ENCODE results near the gene CAMTA2.

DNA sequence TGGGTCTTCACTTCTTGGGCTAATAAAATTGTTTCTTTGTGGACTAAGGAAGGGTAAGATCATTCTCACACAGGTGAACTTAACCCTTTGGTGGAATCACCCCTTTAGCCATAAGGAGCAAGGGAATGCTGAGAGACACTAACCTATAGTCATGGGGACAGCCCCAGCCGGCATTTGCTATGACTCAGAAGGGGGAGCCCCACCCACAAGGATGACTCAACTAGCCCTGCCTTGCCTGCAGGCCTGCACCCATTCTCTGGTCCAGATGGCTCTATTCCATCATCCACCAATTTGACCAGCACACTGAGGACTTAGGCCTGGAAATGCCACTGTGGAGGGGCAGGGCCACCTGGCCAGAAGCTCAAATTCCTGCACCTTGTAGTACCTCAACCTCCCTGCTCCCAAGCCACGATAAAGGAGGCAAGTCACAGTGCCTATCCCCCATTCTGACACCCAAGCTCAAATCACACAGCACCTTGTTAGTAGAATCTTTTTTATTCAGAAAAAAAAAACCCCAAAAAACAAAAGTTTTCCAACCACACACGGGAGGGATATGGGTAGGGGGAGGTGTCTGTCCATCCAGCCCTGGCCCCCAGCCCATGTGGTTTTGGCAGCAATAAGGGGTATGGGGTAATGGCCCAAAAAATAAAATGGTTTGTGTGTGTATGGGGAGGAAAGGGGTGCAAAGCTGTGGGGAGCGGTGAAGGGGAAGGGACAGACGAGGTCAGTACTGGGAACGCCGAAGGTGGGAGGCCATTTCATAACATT, 42.1 kb downstream of the CAMTA2 start:
- TF ChIP-seq, protein P1, sequence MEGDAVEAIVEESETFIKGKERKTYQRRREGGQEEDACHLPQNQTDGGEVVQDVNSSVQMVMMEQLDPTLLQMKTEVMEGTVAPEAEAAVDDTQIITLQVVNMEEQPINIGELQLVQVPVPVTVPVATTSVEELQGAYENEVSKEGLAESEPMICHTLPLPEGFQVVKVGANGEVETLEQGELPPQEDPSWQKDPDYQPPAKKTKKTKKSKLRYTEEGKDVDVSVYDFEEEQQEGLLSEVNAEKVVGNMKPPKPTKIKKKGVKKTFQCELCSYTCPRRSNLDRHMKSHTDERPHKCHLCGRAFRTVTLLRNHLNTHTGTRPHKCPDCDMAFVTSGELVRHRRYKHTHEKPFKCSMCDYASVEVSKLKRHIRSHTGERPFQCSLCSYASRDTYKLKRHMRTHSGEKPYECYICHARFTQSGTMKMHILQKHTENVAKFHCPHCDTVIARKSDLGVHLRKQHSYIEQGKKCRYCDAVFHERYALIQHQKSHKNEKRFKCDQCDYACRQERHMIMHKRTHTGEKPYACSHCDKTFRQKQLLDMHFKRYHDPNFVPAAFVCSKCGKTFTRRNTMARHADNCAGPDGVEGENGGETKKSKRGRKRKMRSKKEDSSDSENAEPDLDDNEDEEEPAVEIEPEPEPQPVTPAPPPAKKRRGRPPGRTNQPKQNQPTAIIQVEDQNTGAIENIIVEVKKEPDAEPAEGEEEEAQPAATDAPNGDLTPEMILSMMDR (conservative IDR thresholded peaks at IDR 0.05 in 1 of 2, IDR thresholded peaks at IDR 0.05 in 1 of 2; ENCODE audit: extremely low read depth in 1 of 2, insufficient read depth in 1 of 2, low read depth in 1 of 2, low read length in 2 of 2), result no peak
- TF ChIP-seq EZH2 (IDR thresholded peaks at IDR 0.05; ENCODE audit: borderline replicate concordance, low read length), result no peak

All from mammary epithelial cell (primary cell).